HEK293 (cell line): ENCODE measurements around the gene LCA5L.

Source experiments
- FEZF1 ChIP-seq: fragments of 450-650 bp; formaldehyde crosslinking; IDR thresholded peaks from 2 replicates; pipeline ENCODE4 v1.5.1; 2016; ENCODE audit warnings: missing biosample characterization, missing genetic modification characterization
- GLIS1 ChIP-seq: fragments of 450-650 bp; formaldehyde crosslinking; IDR thresholded peaks from 2 replicates; pipeline ENCODE4 v1.5.1; 2016; ENCODE audit warnings: missing biosample characterization, missing genetic modification characterization
- HOXC10 ChIP-seq: sonication (generic); formaldehyde crosslinking; IDR thresholded peaks from 2 replicates; pipeline ENCODE4 v1.8.1; 2023; ENCODE audit warnings: mild to moderate bottlenecking, missing genetic modification reagents
- TCF7L2 ChIP-seq: IDR thresholded peaks from 2 replicates; pipeline ENCODE4 v1.6.1; 2011; ENCODE audit warnings: low read depth, mild to moderate bottlenecking, inconsistent platforms, low read length, moderate library complexity, borderline replicate concordance
- YY2 ChIP-seq: fragments of 450-650 bp; formaldehyde crosslinking; IDR thresholded peaks from 2 replicates; pipeline ENCODE4 v1.5.1; 2016; ENCODE audit warnings: missing biosample characterization, missing genetic modification characterization
- ZBTB7A ChIP-seq: fragments of 450-650 bp; formaldehyde crosslinking; IDR thresholded peaks from 2 replicates; pipeline ENCODE4 v1.5.1; 2016; ENCODE audit warnings: low read depth, missing biosample characterization, missing genetic modification characterization
- ZEB2 ChIP-seq: fragments of 450-650 bp; formaldehyde crosslinking; IDR thresholded peaks from 2 replicates; pipeline ENCODE4 v1.5.1; 2016; ENCODE audit warnings: missing biosample characterization, missing genetic modification characterization
- ZFHX2 ChIP-seq: fragments of 450-650 bp; formaldehyde crosslinking; conservative IDR thresholded peaks from 2 replicates; pipeline ENCODE4 v1.5.1; 2016; ENCODE audit warnings: missing biosample characterization, missing genetic modification characterization
- ZFP37 ChIP-seq: fragments of 450-650 bp; formaldehyde crosslinking; IDR thresholded peaks from 2 replicates; pipeline ENCODE4 v1.5.1; 2016; ENCODE audit warnings: missing biosample characterization, missing genetic modification characterization
- ZFP41 ChIP-seq: fragments of 450-650 bp; formaldehyde crosslinking; IDR thresholded peaks from 2 replicates; pipeline ENCODE4 v1.5.1; 2016; ENCODE audit warnings: missing biosample characterization, missing genetic modification characterization, borderline replicate concordance
- ZNF112 ChIP-seq: fragments of 450-650 bp; formaldehyde crosslinking; IDR thresholded peaks from 2 replicates; pipeline ENCODE4 v1.5.0; 2017; ENCODE audit warnings: missing biosample characterization, missing genetic modification characterization
- ZNF138 ChIP-seq: fragments of 450-650 bp; formaldehyde crosslinking; IDR thresholded peaks from 2 replicates; pipeline ENCODE4 v1.5.1; 2016; ENCODE audit warnings: missing biosample characterization, missing genetic modification characterization, borderline replicate concordance
- ZNF18 ChIP-seq: fragments of 450-650 bp; formaldehyde crosslinking; IDR thresholded peaks from 2 replicates; pipeline ENCODE4 v1.5.1; 2016; ENCODE audit warnings: missing biosample characterization, missing genetic modification characterization
- ZNF292 ChIP-seq: fragments of 450-650 bp; formaldehyde crosslinking; IDR thresholded peaks from 2 replicates; pipeline ENCODE4 v1.5.1; 2016; ENCODE audit warnings: low read depth, missing biosample characterization, missing genetic modification characterization, borderline replicate concordance
- ZNF549 ChIP-seq: fragments of 450-650 bp; IDR thresholded peaks from 2 replicates; pipeline ENCODE4 v1.5.1; 2018; ENCODE audit warnings: missing biosample characterization, missing genetic modification characterization, mild to moderate bottlenecking, inconsistent platforms, moderate library complexity
- ZNF558 ChIP-seq: fragments of 450-650 bp; formaldehyde crosslinking; IDR thresholded peaks from 2 replicates; pipeline ENCODE4 v1.5.1; 2016; ENCODE audit warnings: missing biosample characterization, missing genetic modification characterization
- ZNF596 ChIP-seq: fragments of 450-650 bp; IDR thresholded peaks from 2 replicates; pipeline ENCODE4 v1.5.0; 2018; ENCODE audit warnings: missing biosample characterization, mild to moderate bottlenecking, missing genetic modification characterization, moderate library complexity
- ZNF664 ChIP-seq: fragments of 450-650 bp; formaldehyde crosslinking; IDR thresholded peaks from 2 replicates; pipeline ENCODE4 v1.5.1; 2016; ENCODE audit warnings: missing biosample characterization, missing genetic modification characterization
- ZNF747 ChIP-seq: fragments of 450-650 bp; formaldehyde crosslinking; IDR thresholded peaks from 2 replicates; pipeline ENCODE4 v1.5.1; 2016; ENCODE audit warnings: missing biosample characterization, missing genetic modification characterization
- ZNF76 ChIP-seq: fragments of 450-650 bp; formaldehyde crosslinking; IDR thresholded peaks from 2 replicates; pipeline ENCODE4; 2016; ENCODE audit warnings: low read depth, missing biosample characterization, missing genetic modification characterization, borderline replicate concordance
- ZNF792 ChIP-seq: fragments of 450-650 bp; formaldehyde crosslinking; IDR thresholded peaks from 2 replicates; pipeline ENCODE4 v1.5.1; 2016; ENCODE audit warnings: missing biosample characterization, missing genetic modification characterization
- ZNF830 ChIP-seq: fragments of 450-650 bp; IDR thresholded peaks from 2 replicates; pipeline ENCODE4 v1.5.0; 2018; ENCODE audit warnings: missing biosample characterization, missing genetic modification characterization, low read depth, mild to moderate bottlenecking, moderate library complexity
- ZNF843 ChIP-seq: fragments of 450-650 bp; formaldehyde crosslinking; IDR thresholded peaks from 2 replicates; pipeline ENCODE4 v1.5.1; 2016; ENCODE audit warnings: missing biosample characterization, missing genetic modification characterization
- TF ChIP-seq, protein P1 (sequence below): fragments of 450-650 bp; formaldehyde crosslinking; IDR thresholded peaks from 2 replicates; pipeline ENCODE4 v1.5.1; 2016; ENCODE audit warnings: missing biosample characterization, missing genetic modification characterization
- TF ChIP-seq, protein P2 (sequence below): fragments of 450-650 bp; IDR thresholded peaks from 2 replicates; pipeline ENCODE4 v1.5.1; 2018; ENCODE audit warnings: missing biosample characterization, mild to moderate bottlenecking, missing genetic modification characterization
- TF ChIP-seq, protein P3 (sequence below): fragments of 450-650 bp; formaldehyde crosslinking; IDR thresholded peaks from 2 replicates; pipeline ENCODE4 v1.5.1; 2016; ENCODE audit warnings: missing biosample characterization, missing genetic modification characterization
- TF ChIP-seq, protein P4 (sequence below): fragments of 450-650 bp; formaldehyde crosslinking; IDR thresholded peaks from 2 replicates; pipeline ENCODE4 v1.5.1; 2016; ENCODE audit warnings: missing biosample characterization, missing genetic modification characterization
- TF ChIP-seq, protein P5 (sequence below): sonication (generic); formaldehyde crosslinking; IDR thresholded peaks from 2 replicates; pipeline ENCODE4 v1.8.1; 2022; ENCODE audit warnings: mild to moderate bottlenecking, moderate library complexity, missing genetic modification reagents

Gene LCA5L

GRCh38 chr21:39388038-39388810 is 57.4 kb downstream of the LCA5L start (continued):
- TF ChIP-seq, protein P1, sequence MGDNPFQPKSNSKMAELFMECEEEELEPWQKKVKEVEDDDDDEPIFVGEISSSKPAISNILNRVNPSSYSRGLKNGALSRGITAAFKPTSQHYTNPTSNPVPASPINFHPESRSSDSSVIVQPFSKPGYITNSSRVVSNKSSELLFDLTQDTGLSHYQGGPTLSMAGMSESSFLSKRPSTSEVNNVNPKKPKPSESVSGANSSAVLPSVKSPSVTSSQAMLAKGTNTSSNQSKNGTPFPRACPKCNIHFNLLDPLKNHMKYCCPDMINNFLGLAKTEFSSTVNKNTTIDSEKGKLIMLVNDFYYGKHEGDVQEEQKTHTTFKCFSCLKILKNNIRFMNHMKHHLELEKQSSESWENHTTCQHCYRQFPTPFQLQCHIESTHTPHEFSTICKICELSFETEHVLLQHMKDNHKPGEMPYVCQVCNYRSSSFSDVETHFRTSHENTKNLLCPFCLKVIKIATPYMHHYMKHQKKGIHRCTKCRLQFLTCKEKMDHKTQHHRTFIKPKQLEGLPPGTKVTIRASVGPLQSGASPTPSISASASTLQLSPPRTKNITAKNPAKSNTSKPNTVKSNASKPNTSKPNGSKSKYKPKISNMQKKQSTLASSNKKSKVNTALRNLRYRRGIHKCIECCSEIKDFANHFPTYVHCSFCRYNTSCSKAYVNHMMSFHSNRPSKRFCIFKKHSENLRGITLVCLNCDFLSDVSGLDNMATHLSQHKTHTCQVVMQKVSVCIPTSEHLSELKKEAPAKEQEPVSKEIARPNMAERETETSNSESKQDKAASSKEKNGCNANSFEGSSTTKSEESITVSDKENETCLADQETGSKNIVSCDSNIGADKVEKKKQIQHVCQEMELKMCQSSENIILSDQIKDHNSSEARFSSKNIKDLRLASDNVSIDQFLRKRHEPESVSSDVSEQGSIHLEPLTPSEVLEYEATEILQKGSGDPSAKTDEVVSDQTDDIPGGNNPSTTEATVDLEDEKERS (tag by site-specific recombination) = no peak
- TF ChIP-seq ZNF549 (tag by site-specific recombination) = no peak
- TF ChIP-seq ZNF558 = no peak
- TF ChIP-seq ZNF138 (tag by site-specific recombination) = no peak
- no peak for TF ChIP-seq ZNF792 (tag by site-specific recombination)
- TF ChIP-seq ZNF747 (tag by site-specific recombination) = no peak
- TF ChIP-seq, protein P2, sequence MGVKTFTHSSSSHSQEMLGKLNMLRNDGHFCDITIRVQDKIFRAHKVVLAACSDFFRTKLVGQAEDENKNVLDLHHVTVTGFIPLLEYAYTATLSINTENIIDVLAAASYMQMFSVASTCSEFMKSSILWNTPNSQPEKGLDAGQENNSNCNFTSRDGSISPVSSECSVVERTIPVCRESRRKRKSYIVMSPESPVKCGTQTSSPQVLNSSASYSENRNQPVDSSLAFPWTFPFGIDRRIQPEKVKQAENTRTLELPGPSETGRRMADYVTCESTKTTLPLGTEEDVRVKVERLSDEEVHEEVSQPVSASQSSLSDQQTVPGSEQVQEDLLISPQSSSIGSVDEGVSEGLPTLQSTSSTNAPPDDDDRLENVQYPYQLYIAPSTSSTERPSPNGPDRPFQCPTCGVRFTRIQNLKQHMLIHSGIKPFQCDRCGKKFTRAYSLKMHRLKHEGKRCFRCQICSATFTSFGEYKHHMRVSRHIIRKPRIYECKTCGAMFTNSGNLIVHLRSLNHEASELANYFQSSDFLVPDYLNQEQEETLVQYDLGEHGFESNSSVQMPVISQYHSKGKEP (tag by site-specific recombination) = peak; percentile 58; the same call in 1 of the 2 replicates
- no peak for TF ChIP-seq ZNF843 (tag by site-specific recombination)
- no peak for TF ChIP-seq TCF7L2
- TF ChIP-seq, protein P3, sequence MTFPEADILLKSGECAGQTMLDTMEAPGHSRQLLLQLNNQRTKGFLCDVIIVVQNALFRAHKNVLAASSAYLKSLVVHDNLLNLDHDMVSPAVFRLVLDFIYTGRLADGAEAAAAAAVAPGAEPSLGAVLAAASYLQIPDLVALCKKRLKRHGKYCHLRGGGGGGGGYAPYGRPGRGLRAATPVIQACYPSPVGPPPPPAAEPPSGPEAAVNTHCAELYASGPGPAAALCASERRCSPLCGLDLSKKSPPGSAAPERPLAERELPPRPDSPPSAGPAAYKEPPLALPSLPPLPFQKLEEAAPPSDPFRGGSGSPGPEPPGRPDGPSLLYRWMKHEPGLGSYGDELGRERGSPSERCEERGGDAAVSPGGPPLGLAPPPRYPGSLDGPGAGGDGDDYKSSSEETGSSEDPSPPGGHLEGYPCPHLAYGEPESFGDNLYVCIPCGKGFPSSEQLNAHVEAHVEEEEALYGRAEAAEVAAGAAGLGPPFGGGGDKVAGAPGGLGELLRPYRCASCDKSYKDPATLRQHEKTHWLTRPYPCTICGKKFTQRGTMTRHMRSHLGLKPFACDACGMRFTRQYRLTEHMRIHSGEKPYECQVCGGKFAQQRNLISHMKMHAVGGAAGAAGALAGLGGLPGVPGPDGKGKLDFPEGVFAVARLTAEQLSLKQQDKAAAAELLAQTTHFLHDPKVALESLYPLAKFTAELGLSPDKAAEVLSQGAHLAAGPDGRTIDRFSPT = no peak
- TF ChIP-seq ZNF664 (tag by site-specific recombination) = no peak
- no peak for TF ChIP-seq ZFP41 (tag by site-specific recombination)
- peak; percentile 66 for TF ChIP-seq ZFP37 (tag by site-specific recombination)
- TF ChIP-seq YY2 (tag by site-specific recombination) = no peak
- no peak for TF ChIP-seq ZNF596 (tag by site-specific recombination)
- TF ChIP-seq, protein P4, sequence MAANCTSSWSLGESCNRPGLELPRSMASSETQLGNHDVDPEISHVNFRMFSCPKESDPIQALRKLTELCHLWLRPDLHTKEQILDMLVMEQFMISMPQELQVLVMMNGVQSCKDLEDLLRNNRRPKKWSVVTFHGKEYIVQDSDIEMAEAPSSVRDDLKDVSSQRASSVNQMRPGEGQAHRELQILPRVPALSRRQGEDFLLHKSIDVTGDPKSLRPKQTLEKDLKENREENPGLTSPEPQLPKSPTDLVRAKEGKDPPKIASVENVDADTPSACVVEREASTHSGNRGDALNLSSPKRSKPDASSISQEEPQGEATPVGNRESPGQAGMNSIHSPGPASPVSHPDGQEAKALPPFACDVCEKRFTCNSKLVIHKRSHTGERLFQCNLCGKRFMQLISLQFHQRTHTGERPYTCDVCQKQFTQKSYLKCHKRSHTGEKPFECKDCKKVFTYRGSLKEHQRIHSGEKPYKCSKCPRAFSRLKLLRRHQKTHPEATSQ = peak; percentile 92; the same call in 1 of the 2 replicates
- TF ChIP-seq ZNF18 (tag by site-specific recombination) = no peak
- TF ChIP-seq GLIS1 (tag by site-specific recombination) = no peak
- peak; percentile 58; the same call in 1 of the 2 replicates for TF ChIP-seq ZBTB7A
- no peak for TF ChIP-seq HOXC10
- TF ChIP-seq ZNF292 (tag by site-specific recombination) = no peak
- peak; percentile 57; the same call in 1 of the 2 replicates for TF ChIP-seq ZFHX2
- TF ChIP-seq ZEB2 (tag by site-specific recombination) = peak; percentile 77
- peak; percentile 66; the same call in 1 of the 2 replicates for TF ChIP-seq ZNF76
- TF ChIP-seq FEZF1 (tag by site-specific recombination) = no peak
- no peak for TF ChIP-seq ZNF112 (tag by site-specific recombination)
- TF ChIP-seq ZNF830 (tag by site-specific recombination) = no peak
- TF ChIP-seq, protein P5, sequence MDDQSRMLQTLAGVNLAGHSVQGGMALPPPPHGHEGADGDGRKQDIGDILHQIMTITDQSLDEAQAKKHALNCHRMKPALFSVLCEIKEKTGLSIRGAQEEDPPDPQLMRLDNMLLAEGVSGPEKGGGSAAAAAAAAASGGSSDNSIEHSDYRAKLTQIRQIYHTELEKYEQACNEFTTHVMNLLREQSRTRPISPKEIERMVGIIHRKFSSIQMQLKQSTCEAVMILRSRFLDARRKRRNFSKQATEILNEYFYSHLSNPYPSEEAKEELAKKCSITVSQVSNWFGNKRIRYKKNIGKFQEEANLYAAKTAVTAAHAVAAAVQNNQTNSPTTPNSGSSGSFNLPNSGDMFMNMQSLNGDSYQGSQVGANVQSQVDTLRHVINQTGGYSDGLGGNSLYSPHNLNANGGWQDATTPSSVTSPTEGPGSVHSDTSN (CRISPR knock-in tag) = peak; percentile 61; the same call in 1 of the 2 replicates
